Naive thymus-derived CD4-positive, alpha-beta T cell (primary cell): ENCODE results near the gene SLCO4C1. TPM values are rescaled to one million over a fixed set of nuclear protein-coding genes. Genes with fewer than 3 reads are reported as not detected.
A peak's percentile ranks its signal among the peaks of the same experiment; 100 is the strongest.
"Not testable (repeated sequence)": the region's sequence is repeated elsewhere in the genome, so short reads cannot be mapped to it uniquely, and the experiment has no call there.

Experiments used
- ATAC-seq: fragments of 150-1000 bp; cut with Tn5 transposase; 2 replicates; pipeline ENCODE4 v1.10.0; 2021; ENCODE audit warnings: mild to moderate bottlenecking, moderate library complexity
- CTCF ChIA-PET: fragments of 350-600 bp; sonication (Branson Sonifier 250); formaldehyde crosslinking; loops from one replicate; lab custom pipeline; 2021; ENCODE audit warnings: antibody characterized with exemption; lab: Charles Lee
- POLR2A ChIA-PET: fragments of 350-600 bp; sonication (Branson Sonifier 250); formaldehyde crosslinking; loops from one replicate; lab custom pipeline; 2021; ENCODE audit warnings: antibody characterized with exemption, inconsistent platforms; lab: Charles Lee
- DNase-seq, 9 donors: peaks; one replicate each; pipeline versions ENCODE4 v3.0.0 to v3.0.0-alpha.2; 2020 to 2022; ENCODE audit warnings: mixed read lengths in 1 of 9
- H3K27ac ChIP-seq: one replicate; pipeline ENCODE4 v1.7.0; 2013; ENCODE audit warnings: mild to moderate bottlenecking, low read depth, low read length, moderate library complexity
- H3K27me3 ChIP-seq, 2 donors: one replicate each; pipeline ENCODE4 v1.7.0; 2013; ENCODE audit warnings: low read length in 2 of 2, mild to moderate bottlenecking in 2 of 2, moderate library complexity in 2 of 2; ENCODE audit not compliant: control insufficient read depth in 2 of 2, insufficient read depth in 2 of 2
- H3K36me3 ChIP-seq, 3 experiments: 1 replicate in 2 of 3; 2 replicates in 1 of 3; pipeline ENCODE4 v1.7.0; 2013; ENCODE audit warnings: low read length in 3 of 3, mild to moderate bottlenecking in 3 of 3, moderate library complexity in 1 of 3; ENCODE audit not compliant: insufficient read depth in 3 of 3, control insufficient read depth in 2 of 3
- H3K4me1 ChIP-seq, 2 donors: one replicate each; pipeline ENCODE4 v1.7.0; 2013; ENCODE audit warnings: low read length in 2 of 2, mild to moderate bottlenecking in 2 of 2, moderate library complexity in 1 of 2; ENCODE audit not compliant: control insufficient read depth in 2 of 2, insufficient read depth in 2 of 2
- H3K4me3 ChIP-seq: 2 replicates; pipeline ENCODE4 v1.7.0; 2013; ENCODE audit warnings: mild to moderate bottlenecking, low read length
- H3K9me3 ChIP-seq, 3 experiments: 1 replicate in 2 of 3; 2 replicates in 1 of 3; pipeline ENCODE4 v1.7.0; 2013; ENCODE audit warnings: low read length in 3 of 3; ENCODE audit not compliant: control insufficient read depth in 2 of 3
- H3K27ac Mint-ChIP-seq, 9 donors: one replicate each; pipeline ENCODE4 v1.8.0; 2020 to 2022; ENCODE audit warnings: mixed read lengths in 9 of 9, mild to moderate bottlenecking in 8 of 9, moderate library complexity in 5 of 9, inconsistent platforms in 2 of 9
- H3K27me3 Mint-ChIP-seq, 5 donors: one replicate each; pipeline ENCODE4 v1.8.0; 2021 to 2022; ENCODE audit warnings: mixed read lengths in 5 of 5, mild to moderate bottlenecking in 1 of 5
- H3K36me3 Mint-ChIP-seq, 5 donors: one replicate each; pipeline ENCODE4 v1.8.0; 2020 to 2022; ENCODE audit warnings: mixed read lengths in 5 of 5, mild to moderate bottlenecking in 3 of 5, inconsistent platforms in 1 of 5
- H3K4me1 Mint-ChIP-seq, 7 donors: one replicate each; pipeline ENCODE4 v1.8.0; 2020 to 2022; ENCODE audit warnings: mixed read lengths in 7 of 7, mild to moderate bottlenecking in 3 of 7, inconsistent platforms in 1 of 7
- H3K4me3 Mint-ChIP-seq, 10 donors: one replicate each; pipeline ENCODE4 v1.8.0; 2020 to 2022; ENCODE audit warnings: mild to moderate bottlenecking in 10 of 10, mixed read lengths in 10 of 10, moderate library complexity in 6 of 10, inconsistent platforms in 2 of 10
- H3K9me3 Mint-ChIP-seq, 11 donors: one replicate each; pipeline ENCODE4 v1.8.0; 2020 to 2022; ENCODE audit warnings: mixed read lengths in 11 of 11, mild to moderate bottlenecking in 4 of 11, inconsistent platforms in 1 of 11, moderate library complexity in 1 of 11
- intact Hi-C, 2 donors: fragments of 100-400 bp; cut with micrococcal nuclease; formaldehyde crosslinking; loops; one replicate each; pipeline ENCODE4 v1.15.1; 2023
- polyA plus RNA-seq, 2 donors: library from polyadenylated mRNA; unstranded; fragments of 300-500 nt; fragmentation: Illumina TruSeq; gene quantifications; one replicate each; pipeline ENCODE4 v1.2.3, GENCODE V29; 2021
- total RNA-seq, 6 experiments: library from RNA in 5 of 6; stranded (reverse) in 5 of 6; gene quantifications; 1 replicate in 5 of 6; 2 replicates in 1 of 6; pipeline ENCODE4 v1.2.3 and lab custom pipeline; 2021 to 2026

Gene SLCO4C1
- 1 to 10 TPM in 1 of 5 experiments, under 1 TPM in 4; 0.05 to 3.7 (median 0.56) TPM for total RNA-seq
- polyA plus RNA-seq, result under 1 TPM in 1 of 2 donors, not detected in 1; 0.09 TPM
- not detected for total RNA-seq (lab: John Stamatoyannopoulos, UW)

GRCh38 chr5:102296178-102296817 is at the start of gene SLCO4C1:
SLCO4C1 (minus strand) TSS chr5:102296284; CDS start chr5:102296262, 22 bp downstream.
- Histone ChIP-seq H3K9me3 (no peaks in the 10 kb centered on the region), H3K27me3 (no peaks in the 10 kb centered on the region), H3K27ac (peak within 1 kb of the TSS; percentile 20), H3K4me1 (peaks cover 0 to 5% of the 10 kb centered on the region in 2 donors), H3K36me3 (no peaks in the 10 kb centered on the region), H3K4me3 (peak within 1 kb of the TSS; percentile 76)
- ChIA-PET CTCF (no interaction called here), POLR2A (interaction anchor here (0.9 to 1.1 kb wide), 2 partner anchors 15 to 824 kb away, joined by 3 to 4 read pairs; partner anchors contain the start of genes GIN1 and PPIP5K2)
- Mint-ChIP-seq H3K27ac (peak within 1 kb of the TSS; percentile 25 to 78 (median 62)), H3K4me1 (peaks cover 12 to 28% (median 23%) of the 10 kb centered on the region in 7 donors), H3K9me3 (peaks cover 0 to 1% (median 0%) of the 10 kb centered on the region in 11 donors), H3K4me3 (peak within 1 kb of the TSS; percentile 83 to 90 (median 88)), H3K27me3 (peaks cover 0 to 13% (median 4%) of the 10 kb centered on the region in 5 donors), H3K36me3 (no peaks in the 10 kb centered on the region)
- intact Hi-C loops, result loop anchor here in 1 of 2 donors (5.0 to 10.0 kb wide), 3 partner anchors 826 to 1391 kb away; partner anchors contain the start of genes GIN1, MACIR, PPIP5K2 and ST8SIA4
- DNase-seq (peak; percentile 28 to 81 (median 53)), ATAC-seq (peak; percentile 92)

GRCh38 chr5:102341681-102342288 is 45.7 kb upstream of the SLCO4C1 start:
- Mint-ChIP-seq H3K4me3 (no peak overlapping the region), H3K27me3 (peaks cover 0 to 18% (median 0%) of the 10 kb centered on the region in 5 donors), H3K27ac (no peak overlapping the region), H3K36me3 (no peaks in the 10 kb centered on the region), H3K4me1 (peaks cover 0 to 2% (median 0%) of the 10 kb centered on the region in 7 donors), H3K9me3 (peaks cover 0 to 3% (median 0%) of the 10 kb centered on the region in 11 donors)
- Histone ChIP-seq H3K4me3 (no peak overlapping the region), H3K27me3 (no peaks in the 10 kb centered on the region), H3K4me1 (no peaks in the 10 kb centered on the region), H3K9me3 (no peaks in the 10 kb centered on the region), H3K36me3 (no peaks in the 10 kb centered on the region), H3K27ac (no peak overlapping the region)
- intact Hi-C loops, result no loop called here
- ChIA-PET POLR2A (no interaction called here), CTCF (no interaction called here)
- no peak for DNase-seq
- ATAC-seq, result no peak

DNA sequence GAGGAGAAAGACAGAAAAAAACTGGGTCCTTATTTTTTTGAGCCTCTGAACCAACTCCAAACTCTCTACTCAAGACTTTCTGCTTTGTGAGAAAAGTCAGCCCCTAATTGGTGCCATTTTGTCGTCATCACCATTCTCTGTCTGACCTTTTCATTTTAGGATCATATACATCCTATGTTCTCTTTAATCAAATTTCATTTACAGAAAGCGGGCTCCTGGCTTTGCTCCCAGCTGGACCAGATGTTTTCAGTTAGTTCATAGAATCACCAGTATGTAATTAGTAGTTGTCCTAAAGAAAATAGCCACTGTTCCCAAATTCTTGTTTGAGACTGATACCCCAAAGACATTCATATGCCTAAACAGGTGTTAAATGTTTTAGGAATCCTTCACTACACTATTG is 28.6 kb upstream of the SLCO4C1 start:
- Histone ChIP-seq H3K4me3 (no peak overlapping the region), H3K9me3 (no peaks in the 10 kb centered on the region), H3K27me3 (no peaks in the 10 kb centered on the region), H3K4me1 (no peaks in the 10 kb centered on the region), H3K36me3 (no peaks in the 10 kb centered on the region), H3K27ac (no peak overlapping the region)
- CTCF ChIA-PET, result no interaction called here
- H3K4me3 Mint-ChIP-seq, result no peak overlapping the region
- no peak for DNase-seq
- H3K27ac Mint-ChIP-seq, result no peak overlapping the region
- peaks cover 0 to 8% (median 0%) of the 10 kb centered on the region in 5 donors for H3K27me3 Mint-ChIP-seq
- no peaks in the 10 kb centered on the region for H3K4me1 Mint-ChIP-seq
- no peak for ATAC-seq
- POLR2A ChIA-PET, result no interaction called here
- no peaks in the 10 kb centered on the region for H3K36me3 Mint-ChIP-seq
- no peaks in the 10 kb centered on the region for H3K9me3 Mint-ChIP-seq
- intact Hi-C loops, result no loop called here

- H3K4me1 Mint-ChIP-seq, H3K4me3 Mint-ChIP-seq, H3K27me3 ChIP-seq, H3K27ac Mint-ChIP-seq, H3K4me3 ChIP-seq, H3K36me3 Mint-ChIP-seq, H3K27ac ChIP-seq, ATAC-seq, CTCF ChIA-PET, H3K4me1 ChIP-seq, DNase-seq, H3K27me3 Mint-ChIP-seq, H3K9me3 ChIP-seq, H3K36me3 ChIP-seq, intact Hi-C loops, POLR2A ChIA-PET: not testable (repeated sequence)
- peaks cover 0 to 13% (median 0%) of the 10 kb centered on the region in 11 donors for H3K9me3 Mint-ChIP-seq
Measured at GRCh38 chr5:102318801-102319200, 22.7 kb upstream of the SLCO4C1 start.

DNA sequence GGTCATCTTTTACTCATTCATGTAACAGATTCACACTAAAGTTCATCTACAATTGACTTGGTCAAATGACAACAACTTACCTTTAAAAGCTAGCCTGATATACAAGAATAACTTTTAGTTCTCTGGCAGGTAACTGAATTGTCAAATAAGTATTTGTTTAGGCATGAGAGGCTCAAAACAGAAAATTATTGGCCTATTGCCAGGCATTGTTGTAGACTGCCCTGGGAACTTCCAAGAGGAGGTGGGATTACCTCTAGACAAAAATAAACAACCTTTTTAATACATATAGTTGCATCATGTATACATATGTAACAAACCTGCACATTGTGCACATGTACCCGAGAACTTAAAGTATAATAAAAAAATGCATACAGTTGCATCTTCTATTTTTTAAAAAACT is 18.2 kb upstream of the SLCO4C1 start:
- Histone ChIP-seq H3K9me3 (no peaks in the 10 kb centered on the region), H3K4me3 (no peak overlapping the region), H3K27ac (no peak overlapping the region), H3K4me1 (no peaks in the 10 kb centered on the region), H3K27me3 (no peaks in the 10 kb centered on the region), H3K36me3 (no peaks in the 10 kb centered on the region)
- Mint-ChIP-seq H3K36me3 (no peaks in the 10 kb centered on the region), H3K4me1 (no peaks in the 10 kb centered on the region), H3K4me3 (no peak overlapping the region), H3K27ac (no peak overlapping the region), H3K9me3 (peaks cover 0 to 13% (median 0%) of the 10 kb centered on the region in 11 donors), H3K27me3 (peaks cover 0 to 3% (median 3%) of the 10 kb centered on the region in 5 donors)
- POLR2A ChIA-PET, result no interaction called here
- intact Hi-C loops, result no loop called here
- CTCF ChIA-PET, result no interaction called here
- DNase-seq (no peak), ATAC-seq (no peak)

- no peaks in the 10 kb centered on the region for H3K9me3 ChIP-seq
- no peak overlapping the region for H3K4me3 ChIP-seq
- ATAC-seq (no peak), DNase-seq (no peak)
- peaks cover 0 to 13% (median 0%) of the 10 kb centered on the region in 11 donors for H3K9me3 Mint-ChIP-seq
- peaks cover 0 to 3% (median 3%) of the 10 kb centered on the region in 5 donors for H3K27me3 Mint-ChIP-seq
- H3K4me3 Mint-ChIP-seq, result no peak overlapping the region
- H3K4me1 ChIP-seq, result no peaks in the 10 kb centered on the region
- intact Hi-C loops, result no loop called here
- no peak overlapping the region for H3K27ac ChIP-seq
- ChIA-PET CTCF (no interaction called here), POLR2A (no interaction called here)
- H3K36me3 ChIP-seq, result no peaks in the 10 kb centered on the region
- H3K27me3 ChIP-seq, result no peaks in the 10 kb centered on the region
- no peaks in the 10 kb centered on the region for H3K4me1 Mint-ChIP-seq
- H3K27ac Mint-ChIP-seq, result no peak overlapping the region
- no peaks in the 10 kb centered on the region for H3K36me3 Mint-ChIP-seq
Measured at GRCh38 chr5:102313912-102314311, 17.8 kb upstream of the SLCO4C1 start.
